HepG2 (cell line): ENCODE data around the gene RERE.

Source experiments
- CTCF ChIP-seq: sonication (generic); formaldehyde crosslinking; IDR thresholded peaks from 2 replicates; pipeline ENCODE4 v1.5.0; 2020; ENCODE audit warnings: mild to moderate bottlenecking, missing genetic modification reagents, moderate library complexity
- MZF1 ChIP-seq: sonication (generic); formaldehyde crosslinking; IDR thresholded peaks from 2 replicates; pipeline ENCODE4 v1.8.1; 2023; ENCODE audit warnings: mild to moderate bottlenecking, missing genetic modification reagents, borderline replicate concordance
- NFE2L2 ChIP-seq: fragments of 150-350 bp; IDR thresholded peaks from 2 replicates; pipeline ENCODE4 v1.6.1; 2014; ENCODE audit warnings: low read length
- SYNCRIP ChIP-seq: fragments of 200-400 bp; formaldehyde crosslinking; IDR thresholded peaks from 2 replicates; pipeline ENCODE4 v1.6.1; 2018; ENCODE audit warnings: mild to moderate bottlenecking, low read depth, low read length; ENCODE audit not compliant: insufficient read depth
- TF ChIP-seq, protein P1 (sequence below): sonication (generic); formaldehyde crosslinking; conservative IDR thresholded peaks from 2 replicates; pipeline ENCODE4 v1.8.0; 2022; ENCODE audit warnings: missing genetic modification reagents
- TF ChIP-seq, protein P2 (sequence below), 2 experiments: fragments of 450-650 bp in 1 of 2; sonication (generic) in 1 of 2; formaldehyde crosslinking in 1 of 2; IDR thresholded peaks; 2 replicates each; pipeline versions ENCODE4 v1.6.1 to v1.8.0; 2016 to 2022; ENCODE audit warnings: antibody characterized with exemption in 1 of 2, mild to moderate bottlenecking in 1 of 2, missing genetic modification reagents in 1 of 2
- TF ChIP-seq, protein P3 (sequence below): sonication (generic); formaldehyde crosslinking; IDR thresholded peaks from 2 replicates; pipeline ENCODE4 v1.4.0; 2020; ENCODE audit warnings: missing genetic modification reagents

DNA sequence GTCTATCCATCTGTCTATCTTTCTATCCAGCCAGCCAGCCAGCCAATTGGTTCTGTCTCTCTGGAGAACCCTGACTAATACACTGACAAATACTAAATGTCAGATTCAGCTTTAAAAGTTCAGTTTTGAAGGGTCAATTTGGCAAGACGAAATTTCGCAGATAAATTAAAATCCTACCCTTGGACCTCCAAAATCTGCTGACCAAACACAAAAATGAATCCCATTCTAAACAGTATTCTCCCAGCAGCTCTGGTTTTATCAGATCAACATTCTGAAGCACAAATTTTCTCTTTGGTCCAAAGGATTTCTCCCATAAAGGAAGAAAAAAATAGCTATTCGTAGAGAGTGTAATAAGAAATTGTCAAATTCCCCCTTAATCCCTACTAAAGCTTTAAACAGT lies 248.6 kb downstream of the RERE start:
- TF ChIP-seq CTCF (CRISPR knock-in tag) (no peak), NFE2L2 (no peak), SYNCRIP (no peak), MZF1 (CRISPR knock-in tag) (no peak)
- TF ChIP-seq, protein P1, sequence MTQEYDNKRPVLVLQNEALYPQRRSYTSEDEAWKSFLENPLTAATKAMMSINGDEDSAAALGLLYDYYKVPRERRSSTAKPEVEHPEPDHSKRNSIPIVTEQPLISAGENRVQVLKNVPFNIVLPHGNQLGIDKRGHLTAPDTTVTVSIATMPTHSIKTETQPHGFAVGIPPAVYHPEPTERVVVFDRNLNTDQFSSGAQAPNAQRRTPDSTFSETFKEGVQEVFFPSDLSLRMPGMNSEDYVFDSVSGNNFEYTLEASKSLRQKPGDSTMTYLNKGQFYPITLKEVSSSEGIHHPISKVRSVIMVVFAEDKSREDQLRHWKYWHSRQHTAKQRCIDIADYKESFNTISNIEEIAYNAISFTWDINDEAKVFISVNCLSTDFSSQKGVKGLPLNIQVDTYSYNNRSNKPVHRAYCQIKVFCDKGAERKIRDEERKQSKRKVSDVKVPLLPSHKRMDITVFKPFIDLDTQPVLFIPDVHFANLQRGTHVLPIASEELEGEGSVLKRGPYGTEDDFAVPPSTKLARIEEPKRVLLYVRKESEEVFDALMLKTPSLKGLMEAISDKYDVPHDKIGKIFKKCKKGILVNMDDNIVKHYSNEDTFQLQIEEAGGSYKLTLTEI (CRISPR knock-in tag), result no peak
- TF ChIP-seq, protein P2, sequence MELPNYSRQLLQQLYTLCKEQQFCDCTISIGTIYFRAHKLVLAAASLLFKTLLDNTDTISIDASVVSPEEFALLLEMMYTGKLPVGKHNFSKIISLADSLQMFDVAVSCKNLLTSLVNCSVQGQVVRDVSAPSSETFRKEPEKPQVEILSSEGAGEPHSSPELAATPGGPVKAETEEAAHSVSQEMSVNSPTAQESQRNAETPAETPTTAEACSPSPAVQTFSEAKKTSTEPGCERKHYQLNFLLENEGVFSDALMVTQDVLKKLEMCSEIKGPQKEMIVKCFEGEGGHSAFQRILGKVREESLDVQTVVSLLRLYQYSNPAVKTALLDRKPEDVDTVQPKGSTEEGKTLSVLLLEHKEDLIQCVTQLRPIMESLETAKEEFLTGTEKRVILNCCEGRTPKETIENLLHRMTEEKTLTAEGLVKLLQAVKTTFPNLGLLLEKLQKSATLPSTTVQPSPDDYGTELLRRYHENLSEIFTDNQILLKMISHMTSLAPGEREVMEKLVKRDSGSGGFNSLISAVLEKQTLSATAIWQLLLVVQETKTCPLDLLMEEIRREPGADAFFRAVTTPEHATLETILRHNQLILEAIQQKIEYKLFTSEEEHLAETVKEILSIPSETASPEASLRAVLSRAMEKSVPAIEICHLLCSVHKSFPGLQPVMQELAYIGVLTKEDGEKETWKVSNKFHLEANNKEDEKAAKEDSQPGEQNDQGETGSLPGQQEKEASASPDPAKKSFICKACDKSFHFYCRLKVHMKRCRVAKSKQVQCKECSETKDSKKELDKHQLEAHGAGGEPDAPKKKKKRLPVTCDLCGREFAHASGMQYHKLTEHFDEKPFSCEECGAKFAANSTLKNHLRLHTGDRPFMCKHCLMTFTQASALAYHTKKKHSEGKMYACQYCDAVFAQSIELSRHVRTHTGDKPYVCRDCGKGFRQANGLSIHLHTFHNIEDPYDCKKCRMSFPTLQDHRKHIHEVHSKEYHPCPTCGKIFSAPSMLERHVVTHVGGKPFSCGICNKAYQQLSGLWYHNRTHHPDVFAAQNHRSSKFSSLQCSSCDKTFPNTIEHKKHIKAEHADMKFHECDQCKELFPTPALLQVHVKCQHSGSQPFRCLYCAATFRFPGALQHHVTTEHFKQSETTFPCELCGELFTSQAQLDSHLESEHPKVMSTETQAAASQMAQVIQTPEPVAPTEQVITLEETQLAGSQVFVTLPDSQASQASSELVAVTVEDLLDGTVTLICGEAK (IDR thresholded peaks at IDR 0.05), result no peak
- TF ChIP-seq, protein P2 (CRISPR knock-in tag; IDR thresholded peaks at IDR 0.05), result no peak
- TF ChIP-seq, protein P3, sequence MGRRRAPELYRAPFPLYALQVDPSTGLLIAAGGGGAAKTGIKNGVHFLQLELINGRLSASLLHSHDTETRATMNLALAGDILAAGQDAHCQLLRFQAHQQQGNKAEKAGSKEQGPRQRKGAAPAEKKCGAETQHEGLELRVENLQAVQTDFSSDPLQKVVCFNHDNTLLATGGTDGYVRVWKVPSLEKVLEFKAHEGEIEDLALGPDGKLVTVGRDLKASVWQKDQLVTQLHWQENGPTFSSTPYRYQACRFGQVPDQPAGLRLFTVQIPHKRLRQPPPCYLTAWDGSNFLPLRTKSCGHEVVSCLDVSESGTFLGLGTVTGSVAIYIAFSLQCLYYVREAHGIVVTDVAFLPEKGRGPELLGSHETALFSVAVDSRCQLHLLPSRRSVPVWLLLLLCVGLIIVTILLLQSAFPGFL (CRISPR knock-in tag), result no peak
